GM21390 (cell line): ENCODE data around the gene AP2A2.

Source experiments
- ATAC-seq: cut with Tn5 transposase; IDR thresholded peaks from one replicate; pipeline ENCODE4 v1.9.1; 2021; ENCODE audit not compliant: unreplicated experiment

AP2A2 gene

DNA sequence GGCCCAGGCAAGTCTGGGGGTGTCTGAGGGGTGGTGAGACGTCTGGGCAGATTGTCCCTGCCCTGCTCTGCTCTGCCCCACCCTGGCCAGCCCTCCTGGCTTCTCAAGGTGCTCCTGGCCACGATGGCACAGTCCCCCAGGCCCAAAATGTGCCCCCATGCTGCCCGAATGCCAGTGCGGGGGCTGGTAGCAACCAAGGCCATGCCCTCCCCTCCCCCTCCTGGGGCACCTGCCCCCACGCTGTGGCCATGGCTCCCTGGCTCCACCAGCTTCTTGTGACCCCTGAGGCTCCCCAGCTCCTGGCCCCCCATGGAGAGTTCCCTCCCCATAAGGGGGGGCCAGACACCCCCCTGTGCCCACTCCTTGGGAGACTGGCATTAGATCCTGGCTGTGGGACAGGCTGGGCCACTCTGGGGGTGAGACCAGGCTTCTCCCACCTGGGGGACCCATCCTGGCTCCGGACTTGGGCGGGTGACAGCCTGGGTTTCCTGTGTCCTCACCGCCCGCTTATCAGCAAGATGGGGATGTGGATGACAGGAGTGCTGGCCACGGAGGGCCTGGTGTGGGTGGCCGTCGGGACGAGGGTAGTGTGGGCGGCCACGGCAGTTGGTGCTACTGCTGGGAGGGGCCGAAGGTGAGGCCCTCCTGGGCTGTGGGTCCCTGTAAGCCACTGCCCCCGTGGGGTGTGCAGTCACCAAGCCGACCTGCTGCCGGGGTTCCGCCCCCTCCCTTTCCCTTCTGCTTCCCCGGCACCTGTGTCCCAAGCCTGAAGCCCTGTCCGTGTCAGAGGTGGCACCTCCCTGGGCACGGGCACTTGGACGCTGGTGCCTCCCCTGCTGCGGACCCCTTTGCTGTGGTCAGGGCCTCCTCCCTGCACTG, 126.7 kb downstream of the AP2A2 start:
- ATAC-seq = no peak

DNA sequence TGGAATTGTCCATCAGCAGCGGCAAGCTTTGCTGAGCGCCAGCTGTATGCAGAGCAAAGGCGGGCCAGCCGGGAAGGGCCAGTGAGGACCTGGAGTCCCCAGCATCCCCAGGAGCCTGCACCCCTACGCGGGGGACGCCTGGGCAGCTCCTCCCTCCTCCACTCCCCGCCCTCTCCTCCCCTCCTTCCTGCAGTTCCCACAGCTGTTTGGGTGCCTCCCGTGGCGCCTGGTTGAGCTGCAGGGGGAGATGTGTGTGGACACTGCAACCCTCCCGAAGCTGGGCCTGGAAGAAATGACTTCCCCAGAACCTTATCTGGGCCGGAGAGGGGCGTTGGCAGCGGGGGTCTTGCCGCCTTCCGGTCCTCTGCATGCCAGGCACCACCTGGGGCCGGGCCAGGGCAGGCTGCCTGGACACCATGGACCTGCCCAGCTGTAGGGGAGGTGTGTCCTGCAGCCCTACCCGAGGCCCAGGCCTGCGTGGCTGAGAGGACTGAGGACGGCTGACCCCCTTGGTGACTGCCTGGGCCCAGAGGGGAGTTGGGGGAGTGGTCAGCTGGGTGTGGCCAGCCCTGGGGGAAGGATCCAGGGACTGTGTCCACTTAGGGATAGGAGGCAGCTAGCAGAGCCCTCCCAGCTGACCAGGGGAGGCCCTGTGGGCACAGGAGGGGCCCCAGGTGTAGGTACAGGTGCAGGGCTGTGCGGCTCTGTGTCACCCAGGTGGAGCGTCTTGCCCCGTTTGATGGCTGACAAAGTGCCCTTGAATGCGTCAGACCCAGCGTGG, 127.6 kb downstream of the AP2A2 start:
- ATAC-seq = no peak

DNA sequence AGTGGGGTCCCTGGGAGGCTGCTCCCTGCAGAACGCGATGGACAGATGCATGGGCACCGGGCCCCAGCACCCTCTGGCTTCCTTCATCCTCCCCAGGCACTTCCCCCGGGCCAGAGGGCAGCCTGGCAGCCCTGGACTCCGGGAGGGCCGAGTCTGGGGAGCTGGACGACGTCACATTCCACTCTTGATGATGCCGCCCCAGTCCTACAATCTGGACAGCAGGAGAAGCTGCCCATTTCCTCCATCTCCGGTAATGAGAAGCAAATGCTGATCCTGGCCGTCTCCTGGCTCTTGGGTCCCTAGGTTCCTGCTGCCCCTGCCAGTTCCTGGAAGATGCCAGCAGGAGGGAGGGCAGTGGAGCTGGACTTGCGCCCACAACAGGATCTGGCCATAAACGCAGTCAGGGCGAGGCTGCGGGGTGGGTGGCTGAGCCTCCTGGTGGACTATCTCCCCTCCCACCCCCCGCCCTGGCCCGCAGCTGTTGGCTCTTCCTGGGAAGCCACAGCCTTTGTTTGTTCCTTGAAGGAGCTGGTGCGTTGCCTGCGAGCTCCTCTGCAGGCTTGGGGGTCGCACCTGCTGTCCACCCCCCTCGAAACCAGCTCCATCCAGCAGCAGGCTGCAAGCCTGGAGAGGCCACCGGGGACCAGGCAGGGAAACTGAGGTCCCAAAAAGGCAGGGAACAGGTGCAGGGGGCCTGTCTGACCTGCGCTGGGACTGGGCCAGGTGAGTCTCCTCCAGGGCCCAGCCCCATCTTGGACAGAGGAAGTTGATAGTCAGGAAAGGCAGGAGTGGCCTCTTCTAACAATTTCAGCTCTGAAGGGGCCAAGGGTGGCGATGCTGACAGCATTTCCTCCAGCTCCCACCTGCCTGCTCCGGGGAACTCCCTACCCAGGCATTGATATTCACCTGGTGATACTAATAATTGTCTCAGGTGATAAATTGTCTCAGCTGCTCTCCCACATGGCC, 128.8 kb downstream of the AP2A2 start:
- no peak for ATAC-seq

GRCh38 chr11:1055109-1055703, 129.5 kb downstream of the AP2A2 start:
- ATAC-seq = no peak

- no peak for ATAC-seq
Measured at GRCh38 chr11:1055990-1056771, 130.5 kb downstream of the AP2A2 start.

GRCh38 chr11:1057806-1058205, 132.1 kb downstream of the AP2A2 start:
- ATAC-seq = no peak

GRCh38 chr11:1059759-1060158, 134.1 kb downstream of the AP2A2 start:
- ATAC-seq = no peak

DNA sequence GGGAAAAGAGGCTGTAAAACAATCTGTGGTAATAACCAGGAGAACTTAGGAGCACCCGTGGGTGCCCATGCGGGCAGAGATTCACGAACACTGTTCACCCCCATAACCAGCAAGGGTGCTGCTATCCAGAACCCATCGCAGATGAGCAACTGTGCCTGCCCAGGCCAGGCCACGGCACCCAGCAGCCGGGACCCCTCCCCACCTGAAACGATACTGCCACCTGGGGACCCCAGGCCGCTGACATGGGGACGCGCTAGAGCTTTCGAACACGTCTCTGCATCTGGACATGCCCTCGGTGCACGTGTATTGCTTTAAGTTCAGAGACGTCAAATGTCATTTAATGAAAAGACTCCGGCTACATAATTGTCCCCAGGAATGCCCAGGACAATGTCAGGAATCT, 134.7 kb downstream of the AP2A2 start:
- no peak for ATAC-seq

GRCh38 chr11:1060852-1061616, 135.4 kb downstream of the AP2A2 start:
- no peak for ATAC-seq
